Pancreas (tissue), 10 donors: ENCODE measurements around the gene RSAD2. TPM values are rescaled to one million over a fixed set of nuclear protein-coding genes. Genes with fewer than 3 reads are reported as not detected.

Experiments used
- ATAC-seq, 4 donors: fragments of 200-7000 bp; cut with Tn5 transposase; one replicate each; pipeline versions ENCODE4 v1.8.0 to v1.9.1; 2020; ENCODE audit warnings: mild to moderate bottlenecking in 4 of 4, moderate library complexity in 4 of 4
- DNase-seq, 6 donors: peaks; one replicate each; pipeline ENCODE4 v3.0.0-alpha.2; 2020
- FAIRE-seq: peaks from 2 replicates; lab custom pipeline; 2012; peaks lifted over from hg19 to GRCh38; lab: Jason Lieb, UNC
- H3K27ac ChIP-seq, 4 donors: fragments of 200-600 bp; sonication (generic); 1 replicate in 3 of 4; 2 replicates in 1 of 4; pipeline versions ENCODE4 v1.5.0 to v1.8.0; 2020
- H3K27me3 ChIP-seq, 4 donors: fragments of 200-600 bp; one replicate each; pipeline ENCODE4 v1.8.0; 2021
- H3K36me3 ChIP-seq, 3 donors: fragments of 200-600 bp; sonication (generic) in 1 of 3; one replicate each; pipeline versions ENCODE4 v1.5.0 to v1.8.0; 2020 to 2021
- H3K4me1 ChIP-seq, 3 donors: fragments of 200-600 bp; one replicate each; pipeline ENCODE4 v1.8.0; 2021
- H3K4me3 ChIP-seq, 4 donors: fragments of 200-600 bp; sonication (generic) in 2 of 4; one replicate each; pipeline versions ENCODE4 v1.5.0 to v1.8.0; 2020 to 2021
- H3K9me3 ChIP-seq, 4 donors: fragments of 200-600 bp; one replicate each; pipeline ENCODE4 v1.8.0; 2021
- WGBS, 2 donors: extraction: QIAGEN DNeasy Blood & Tissue Kit; methylation state at CpG; one replicate each; pipeline ENCODE4 v1.1.7; 2013; 5-methylcytosine and 5-hydroxymethylcytosine counted together
- intact Hi-C, 3 donors: fragments of 100-400 bp; cut with DNase I; formaldehyde crosslinking; loops; one replicate each; pipeline versions ENCODE4 v1.11.1 to v1.14.2; 2022
- polyA plus RNA-seq, 2 donors: library from polyadenylated mRNA; stranded (reverse); fragments of 200-250 nt; gene quantifications; one replicate each; pipeline ENCODE4 v1.2.3, GENCODE V29; 2013
- total RNA-seq, 6 donors: library from RNA; stranded (reverse); fragmentation: NEBNext Ultra II Directional in 4 of 6; extraction: Animal tissue kit (Norgen Biotek cat#: 25700) in 4 of 6; gene quantifications; one replicate each; pipeline versions ENCODE4 v1.2.1 to v1.2.4, GENCODE V29; 2021 to 2023
- TF ChIP-seq, protein P1 (sequence below), 4 donors: fragments of 200-600 bp; sonication (generic) in 3 of 4; IDR thresholded peaks; one replicate each; pipeline versions ENCODE4 v1.5.0 to v1.8.0; 2021; ENCODE audit warnings: antibody characterized with exemption in 4 of 4
- donor health status: healthy with polysubstance abuse.
- donor health status: DM: no; HTN: no; CAD: no; lungs with moderate emphysema.
- donor health status: DM: no; HTN: no; CAD: no.
- donor health status: control.
- donor health status: control.
- donor health status: Bipolar disorder and iron deficiency.
- donor health status: DM: yes; HTN: yes; CAD: no.
- donor health status: DM: no; HTN: no; CAD: no.
- donor health status: DM: no; HTN: no; CAD: no.
- donor health status: DM: yes; HTN: yes; CAD: no.

Gene RSAD2
- total and polyA plus RNA-seq, 8 donors, result 0.60 to 2.9 (median 1.9) TPM

DNA sequence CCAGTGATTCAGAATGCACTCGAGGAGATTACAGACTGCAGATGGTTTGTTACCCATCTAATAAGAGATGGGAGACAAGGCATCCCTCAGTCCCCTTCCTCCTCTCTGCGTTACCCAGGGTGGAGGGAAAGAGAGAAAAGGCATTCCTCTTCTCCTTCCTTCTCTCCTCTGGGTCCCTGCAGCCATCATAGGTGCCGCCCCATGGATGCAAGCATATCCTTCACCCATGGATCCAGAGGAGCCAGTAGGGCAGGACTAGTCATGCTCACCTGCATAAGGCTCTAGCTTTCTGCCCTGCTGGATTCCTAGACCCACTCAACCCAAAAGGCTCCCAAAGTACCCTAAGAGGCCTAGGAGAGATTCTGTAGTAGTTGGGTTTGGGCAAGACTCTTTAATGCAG, 32.3 kb upstream of the RSAD2 start:
- H3K4me1 ChIP-seq, result no peaks in the 10 kb centered on the region
- no peak overlapping the region for H3K27ac ChIP-seq
- 67 to 72% methylated on average over 3 of the region's 3 CpGs for WGBS, 2 donors
- intact Hi-C loops, result no loop called here
- H3K27me3 ChIP-seq, result no peaks in the 10 kb centered on the region
- no peak for DNase-seq
- peaks cover 0 to 17% (median 0%) of the 10 kb centered on the region in 4 donors for H3K9me3 ChIP-seq
- H3K36me3 ChIP-seq, result peaks cover 8 to 19% (median 11%) of the 10 kb centered on the region in 3 donors
- peak in 1 of 4 donors; percentile 50 for ATAC-seq
- FAIRE-seq, result no peak
- no peak overlapping the region for H3K4me3 ChIP-seq
- TF ChIP-seq, protein P1, sequence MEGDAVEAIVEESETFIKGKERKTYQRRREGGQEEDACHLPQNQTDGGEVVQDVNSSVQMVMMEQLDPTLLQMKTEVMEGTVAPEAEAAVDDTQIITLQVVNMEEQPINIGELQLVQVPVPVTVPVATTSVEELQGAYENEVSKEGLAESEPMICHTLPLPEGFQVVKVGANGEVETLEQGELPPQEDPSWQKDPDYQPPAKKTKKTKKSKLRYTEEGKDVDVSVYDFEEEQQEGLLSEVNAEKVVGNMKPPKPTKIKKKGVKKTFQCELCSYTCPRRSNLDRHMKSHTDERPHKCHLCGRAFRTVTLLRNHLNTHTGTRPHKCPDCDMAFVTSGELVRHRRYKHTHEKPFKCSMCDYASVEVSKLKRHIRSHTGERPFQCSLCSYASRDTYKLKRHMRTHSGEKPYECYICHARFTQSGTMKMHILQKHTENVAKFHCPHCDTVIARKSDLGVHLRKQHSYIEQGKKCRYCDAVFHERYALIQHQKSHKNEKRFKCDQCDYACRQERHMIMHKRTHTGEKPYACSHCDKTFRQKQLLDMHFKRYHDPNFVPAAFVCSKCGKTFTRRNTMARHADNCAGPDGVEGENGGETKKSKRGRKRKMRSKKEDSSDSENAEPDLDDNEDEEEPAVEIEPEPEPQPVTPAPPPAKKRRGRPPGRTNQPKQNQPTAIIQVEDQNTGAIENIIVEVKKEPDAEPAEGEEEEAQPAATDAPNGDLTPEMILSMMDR (IDR thresholded peaks at IDR 0.05), result no peak

DNA sequence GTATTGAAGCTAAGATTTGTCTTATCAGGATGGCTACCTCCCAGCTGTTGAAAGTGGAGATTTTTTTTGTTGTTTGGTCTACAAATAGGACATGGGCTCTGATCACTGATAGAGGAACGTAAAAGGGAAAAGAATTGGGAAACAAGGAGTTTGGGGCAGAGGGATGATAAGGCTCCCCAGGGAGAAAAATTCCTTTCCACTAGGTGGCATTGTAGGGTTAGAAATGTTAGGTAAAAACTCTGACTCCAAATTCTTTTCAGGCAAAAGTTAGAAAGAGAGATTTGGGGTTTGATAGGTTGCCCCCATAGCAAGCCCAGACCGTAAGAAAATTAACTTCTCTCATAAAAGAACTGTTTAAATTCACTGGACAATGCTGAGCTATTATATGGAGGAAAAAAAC, 31.7 kb upstream of the RSAD2 start:
- H3K4me1 ChIP-seq, result no peaks in the 10 kb centered on the region
- H3K27me3 ChIP-seq, result no peaks in the 10 kb centered on the region
- DNase-seq (no peak), ATAC-seq (no peak), FAIRE-seq (no peak)
- 85 to 88% methylated on average over 2 of the region's 2 CpGs for WGBS, 2 donors
- peaks cover 8 to 22% (median 11%) of the 10 kb centered on the region in 3 donors for H3K36me3 ChIP-seq
- intact Hi-C loops, result no loop called here
- H3K27ac ChIP-seq, result no peak overlapping the region
- TF ChIP-seq, protein P1 (IDR thresholded peaks at IDR 0.05), result no peak
- H3K4me3 ChIP-seq, result no peak overlapping the region
- H3K9me3 ChIP-seq, result peaks cover 0 to 17% (median 0%) of the 10 kb centered on the region in 4 donors

DNA sequence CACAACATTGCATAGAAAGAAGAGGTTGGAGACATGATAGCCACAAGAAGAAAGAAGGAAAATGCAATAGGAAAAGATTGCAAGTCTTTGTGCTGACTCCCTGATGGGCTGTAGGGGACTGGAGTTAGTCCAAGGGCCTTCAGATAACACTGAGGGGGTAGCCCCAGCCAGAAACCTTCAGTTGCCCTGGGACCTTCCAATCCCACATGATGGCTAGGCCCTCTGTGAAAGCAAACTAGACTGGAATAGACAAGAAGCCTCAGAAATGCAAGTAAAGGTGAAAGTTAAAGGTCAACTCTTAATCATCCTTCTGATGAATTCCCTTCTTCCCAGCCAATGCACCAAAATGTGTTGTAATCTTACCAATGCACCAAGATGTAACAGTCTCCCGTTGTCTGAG, 31.0 kb upstream of the RSAD2 start:
- Histone ChIP-seq H3K27ac (no peak overlapping the region), H3K36me3 (peaks cover 11 to 27% (median 13%) of the 10 kb centered on the region in 3 donors), H3K9me3 (peaks cover 0 to 17% (median 0%) of the 10 kb centered on the region in 4 donors), H3K4me1 (no peaks in the 10 kb centered on the region), H3K4me3 (no peak overlapping the region), H3K27me3 (no peaks in the 10 kb centered on the region)
- TF ChIP-seq, protein P1 (IDR thresholded peaks at IDR 0.05), result no peak
- intact Hi-C loops, result no loop called here
- no peak for FAIRE-seq
- no peak for DNase-seq
- ATAC-seq, result no peak
- WGBS, 2 donors, result 86 to 89% methylated on average over 1 of the region's 1 CpG

DNA sequence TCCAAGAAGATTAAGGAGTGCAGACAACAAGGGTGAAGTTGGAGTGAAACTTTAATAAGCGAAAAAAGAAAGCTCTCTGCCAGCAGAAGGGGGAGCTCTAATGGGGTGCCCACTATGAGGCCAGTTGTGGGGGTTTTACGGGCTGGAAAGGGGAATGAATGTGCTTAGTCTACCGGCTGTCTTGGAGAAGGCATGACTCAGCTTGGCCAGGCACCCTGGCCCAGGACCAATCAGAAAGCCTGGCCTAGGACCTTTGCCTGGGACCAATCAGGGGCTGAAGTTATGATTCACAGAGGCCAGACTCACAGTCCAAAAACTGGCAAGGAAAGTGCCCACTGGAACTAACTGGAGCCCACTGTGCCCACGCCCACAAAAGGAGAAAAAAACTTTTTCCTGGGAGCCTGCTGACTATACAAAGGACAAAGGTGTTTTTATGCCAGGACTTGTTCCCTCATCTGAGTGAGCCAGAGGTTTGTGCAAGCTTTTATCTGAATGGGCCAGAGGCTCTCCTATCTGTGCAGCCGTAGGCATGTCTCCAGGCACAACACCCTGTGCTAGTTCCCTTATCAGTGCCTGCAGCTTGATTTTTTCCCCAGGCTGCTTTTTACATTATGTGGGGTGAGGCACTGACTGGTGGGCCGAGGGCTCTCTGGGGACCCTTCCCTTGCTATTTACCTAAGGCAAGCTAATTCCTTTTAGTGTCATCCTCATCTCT, 30.5 kb upstream of the RSAD2 start:
- H3K9me3 ChIP-seq, result peaks cover 0 to 17% (median 0%) of the 10 kb centered on the region in 4 donors
- peaks cover 11 to 27% (median 13%) of the 10 kb centered on the region in 3 donors for H3K36me3 ChIP-seq
- no peak for FAIRE-seq
- ATAC-seq, result no peak
- TF ChIP-seq, protein P1 (IDR thresholded peaks at IDR 0.05), result no peak
- H3K27ac ChIP-seq, result no peak overlapping the region
- no peak for DNase-seq
- WGBS, 2 donors, result 91 to 92% methylated on average over 6 of the region's 6 CpGs
- H3K27me3 ChIP-seq, result no peaks in the 10 kb centered on the region
- H3K4me3 ChIP-seq, result no peak overlapping the region
- no peaks in the 10 kb centered on the region for H3K4me1 ChIP-seq
- intact Hi-C loops, result no loop called here

DNA sequence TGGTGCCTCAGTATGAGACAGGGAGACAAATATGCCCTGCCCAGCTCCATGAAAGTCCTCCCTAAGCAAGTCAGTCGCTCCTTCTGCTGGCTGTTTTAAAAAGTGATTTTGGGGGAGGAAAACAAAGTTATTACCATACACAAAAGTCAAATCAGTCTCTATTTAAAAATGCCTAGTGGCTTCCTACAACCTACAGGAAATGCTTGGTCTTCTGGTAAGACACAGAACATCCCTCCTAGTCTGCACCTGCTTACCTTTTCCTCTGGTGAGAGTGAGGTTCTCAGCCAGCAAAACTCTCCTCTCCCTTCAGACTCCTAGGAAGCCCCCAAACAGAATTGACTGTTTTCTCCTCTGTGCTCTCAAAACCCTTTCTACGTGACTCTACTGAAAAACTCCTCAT, 25.4 kb upstream of the RSAD2 start:
- no peak overlapping the region for H3K27ac ChIP-seq
- intact Hi-C loops, result no loop called here
- H3K36me3 ChIP-seq, result peaks cover 11 to 27% (median 13%) of the 10 kb centered on the region in 3 donors
- DNase-seq (no peak), FAIRE-seq (no peak), ATAC-seq (no peak)
- no peaks in the 10 kb centered on the region for H3K4me1 ChIP-seq
- TF ChIP-seq, protein P1 (IDR thresholded peaks at IDR 0.05), result no peak
- no peak overlapping the region for H3K4me3 ChIP-seq
- no peaks in the 10 kb centered on the region for H3K27me3 ChIP-seq
- H3K9me3 ChIP-seq, result no peaks in the 10 kb centered on the region
- 96 to 97% methylated on average over 2 of the region's 2 CpGs for WGBS, 2 donors
